NT2/D1 (cell line): Measurements from ENCODE around the gene SH3PXD2A.

Experiments used
- SUZ12 ChIP-seq: IDR thresholded peaks from 2 replicates; pipeline ENCODE4 v1.6.1; 2011; ENCODE audit not compliant: insufficient read length, insufficient read depth; ENCODE audit errors: extremely low read depth
- YY1 ChIP-seq: IDR thresholded peaks from 2 replicates; pipeline ENCODE4 v1.6.1; 2011; ENCODE audit not compliant: insufficient read length, insufficient read depth

- TF ChIP-seq SUZ12 (no peak), YY1 (no peak)
These were observed 285.5 kb downstream of the SH3PXD2A start for GRCh38 chr10:103569896-103570295.
